Right lobe of liver (tissue), 6 donors: ENCODE data around the gene IL4I1. TPM values are rescaled to one million over a fixed set of nuclear protein-coding genes. Genes with fewer than 3 reads are reported as not detected.

ENCODE experiments used
- ATAC-seq, 4 donors: fragments of 200-7000 bp; cut with Tn5 transposase; one replicate each; pipeline ENCODE4 v1.9.1; 2020; ENCODE audit warnings: mild to moderate bottlenecking in 4 of 4, moderate library complexity in 4 of 4
- DNase-seq, 3 donors: peaks; one replicate each; pipeline ENCODE4 v3.0.0-alpha.2; 2020
- H3K27ac ChIP-seq, 3 donors: fragments of 200-600 bp; one replicate each; pipeline ENCODE4 v1.8.0; 2022
- H3K27me3 ChIP-seq, 2 donors: fragments of 200-600 bp; one replicate each; pipeline ENCODE4 v1.8.0; 2022
- H3K36me3 ChIP-seq, 4 donors: fragments of 200-600 bp; sonication (generic) in 1 of 4; one replicate each; pipeline versions ENCODE4 v1.5.1 to v1.8.0; 2017 to 2022; ENCODE audit warnings: control low read depth in 1 of 4
- H3K4me1 ChIP-seq, 4 donors: fragments of 200-600 bp; sonication (generic) in 1 of 4; one replicate each; pipeline versions ENCODE4 v1.5.1 to v1.8.0; 2017 to 2022; ENCODE audit warnings: control low read depth in 1 of 4
- H3K4me3 ChIP-seq, 3 donors: fragments of 200-600 bp; one replicate each; pipeline ENCODE4 v1.8.0; 2022
- H3K9me3 ChIP-seq, 4 donors: fragments of 200-600 bp; sonication (generic) in 1 of 4; one replicate each; pipeline versions ENCODE4 v1.5.1 to v1.8.0; 2017 to 2022; ENCODE audit warnings: control low read depth in 1 of 4
- POLR2A ChIP-seq: fragments of 450-650 bp; IDR thresholded peaks from one replicate; pipeline ENCODE4 v1.6.1; 2017; ENCODE audit warnings: antibody characterized with exemption, mild to moderate bottlenecking
- WGBS: methylation state at CpG from one replicate; pipeline ENCODE4 v1.1.6; 2018; ENCODE audit warnings: low coverage, low lambda C conversion rate; ENCODE audit not compliant: insufficient coverage; ENCODE audit errors: missing lambda C conversion rate; 5-methylcytosine and 5-hydroxymethylcytosine counted together
- intact Hi-C, 2 donors: fragments of 100-400 bp; cut with DNase I; formaldehyde crosslinking; loops; one replicate each; pipeline versions ENCODE4 v1.11.2 to v1.14.1; 2022
- total RNA-seq, 6 experiments: library from RNA; depleted of rRNA in 2 of 6; stranded (reverse); fragments of >200 nt in 2 of 6; fragmentation: NEBNext Ultra II Directional in 3 of 6; extraction: Animal tissue kit (Norgen Biotek cat#: 25700) in 3 of 6; gene quantifications; one replicate each; pipeline versions ENCODE4 v1.1.0 to v1.2.4, GENCODE V29; 2016 to 2023
- TF ChIP-seq, protein P1 (sequence below), 4 donors: fragments of 200-600 bp in 3 of 4; fragments of 450-650 bp in 1 of 4; IDR thresholded peaks; one replicate each; pipeline versions ENCODE4 v1.5.1 to v1.8.0; 2016 to 2022; ENCODE audit warnings: antibody characterized with exemption in 4 of 4, mild to moderate bottlenecking in 2 of 4
- donor health status: DM: no; HTN: yes; CAD: no.
- donor health status: DM: no; HTN: no; CAD: no.
- donor health status: DM: no; HTN: no; CAD: no.
- donor health status: DM: no; HTN: yes; CAD: no.
- donor health status: DM: no; HTN: yes; CAD: no.

Gene IL4I1
- total RNA-seq, 6 experiments from 2014 or later = 0.56 to 4.2 (median 1.0) TPM; not detected in 3

DNA sequence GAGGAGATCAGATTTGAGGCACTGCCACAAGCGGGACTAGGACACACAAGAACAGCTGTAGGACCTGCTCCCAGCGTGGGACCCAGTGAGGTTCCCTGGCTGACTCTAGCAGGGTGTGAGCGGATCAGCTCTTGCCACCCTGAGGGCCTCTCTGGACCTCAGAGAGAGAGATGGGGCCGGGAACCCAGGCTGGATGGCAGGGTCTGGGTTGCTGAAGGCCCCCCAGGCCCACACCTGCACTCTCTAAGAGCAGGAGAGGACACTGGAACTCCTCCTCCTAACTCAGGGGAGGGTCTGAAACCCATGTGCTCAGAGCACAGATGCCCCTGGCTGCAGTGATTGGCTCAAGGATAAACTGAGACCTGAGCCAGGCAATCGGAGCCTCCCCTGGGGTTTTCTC, 13.5 kb upstream of the IL4I1 start:
- Histone ChIP-seq H3K9me3 (no peaks in the 10 kb centered on the region), H3K4me1 (peaks cover 0 to 14% (median 6%) of the 10 kb centered on the region in 4 donors), H3K27ac (no peak overlapping the region), H3K27me3 (no peaks in the 10 kb centered on the region), H3K4me3 (no peak overlapping the region), H3K36me3 (peaks cover 0 to 21% (median 5%) of the 10 kb centered on the region in 4 donors)
- WGBS = 100% methylated on average over 1 of the region's 5 CpGs
- intact Hi-C loops = no loop called here
- peak in 2 of 4 donors; percentile 5 to 9 for ATAC-seq
- DNase-seq = no peak
- TF ChIP-seq POLR2A = no peak
- TF ChIP-seq, protein P1, sequence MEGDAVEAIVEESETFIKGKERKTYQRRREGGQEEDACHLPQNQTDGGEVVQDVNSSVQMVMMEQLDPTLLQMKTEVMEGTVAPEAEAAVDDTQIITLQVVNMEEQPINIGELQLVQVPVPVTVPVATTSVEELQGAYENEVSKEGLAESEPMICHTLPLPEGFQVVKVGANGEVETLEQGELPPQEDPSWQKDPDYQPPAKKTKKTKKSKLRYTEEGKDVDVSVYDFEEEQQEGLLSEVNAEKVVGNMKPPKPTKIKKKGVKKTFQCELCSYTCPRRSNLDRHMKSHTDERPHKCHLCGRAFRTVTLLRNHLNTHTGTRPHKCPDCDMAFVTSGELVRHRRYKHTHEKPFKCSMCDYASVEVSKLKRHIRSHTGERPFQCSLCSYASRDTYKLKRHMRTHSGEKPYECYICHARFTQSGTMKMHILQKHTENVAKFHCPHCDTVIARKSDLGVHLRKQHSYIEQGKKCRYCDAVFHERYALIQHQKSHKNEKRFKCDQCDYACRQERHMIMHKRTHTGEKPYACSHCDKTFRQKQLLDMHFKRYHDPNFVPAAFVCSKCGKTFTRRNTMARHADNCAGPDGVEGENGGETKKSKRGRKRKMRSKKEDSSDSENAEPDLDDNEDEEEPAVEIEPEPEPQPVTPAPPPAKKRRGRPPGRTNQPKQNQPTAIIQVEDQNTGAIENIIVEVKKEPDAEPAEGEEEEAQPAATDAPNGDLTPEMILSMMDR (IDR thresholded peaks at IDR 0.05) = no peak

DNA sequence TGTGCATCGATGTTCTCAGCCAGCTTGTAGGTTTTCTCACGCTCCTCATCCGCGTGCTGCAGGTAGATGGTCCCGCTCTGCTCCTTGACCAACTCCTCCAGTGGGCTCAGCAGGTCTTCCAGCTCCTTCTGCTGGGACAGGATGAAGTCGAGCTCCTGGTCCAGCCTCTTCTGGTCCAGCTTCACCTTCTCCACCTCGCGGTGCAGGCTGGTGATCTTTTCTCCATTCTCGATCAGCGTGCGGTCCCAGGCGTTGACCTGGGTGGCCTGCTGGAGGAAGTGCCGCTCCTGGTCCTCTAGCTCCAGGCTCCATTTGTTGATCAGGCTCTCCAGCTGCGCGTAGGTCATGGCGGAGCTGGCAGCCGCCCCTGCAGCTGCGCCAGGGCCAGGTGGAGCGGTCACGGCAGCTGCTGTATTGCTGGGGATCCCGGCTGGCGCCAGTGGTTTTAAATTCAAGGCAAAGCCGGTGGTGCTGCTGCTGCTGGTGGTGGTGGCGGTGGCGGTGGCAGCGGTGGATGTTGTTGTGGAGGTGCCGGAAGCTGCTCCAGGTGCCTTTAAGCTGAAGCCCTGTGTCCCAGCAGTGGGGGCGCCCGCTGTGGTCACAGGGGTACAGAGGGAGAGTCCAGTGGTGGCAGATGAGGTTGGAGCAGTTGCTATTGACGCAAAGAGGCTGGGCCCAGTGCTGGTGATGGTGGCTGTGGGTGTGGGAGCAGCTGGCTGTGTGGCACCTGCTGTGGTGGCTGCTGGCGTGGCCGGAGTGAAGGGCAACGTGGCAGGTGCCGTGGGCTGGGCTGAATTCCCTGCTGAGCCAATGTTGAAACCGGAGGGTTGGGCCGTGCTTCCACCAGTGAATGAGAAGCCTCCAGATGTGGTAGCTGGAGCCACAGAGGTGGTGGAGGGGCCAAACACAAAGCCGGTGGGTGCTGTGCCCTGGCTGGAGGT, 12.1 kb upstream of the IL4I1 start:
- H3K9me3 ChIP-seq = no peaks in the 10 kb centered on the region
- no peak overlapping the region for H3K27ac ChIP-seq
- no peak for ATAC-seq
- peaks cover 0 to 14% (median 6%) of the 10 kb centered on the region in 4 donors for H3K4me1 ChIP-seq
- TF ChIP-seq POLR2A = no peak
- TF ChIP-seq, protein P1 (IDR thresholded peaks at IDR 0.05) = no peak
- H3K36me3 ChIP-seq = peaks cover 0 to 21% (median 5%) of the 10 kb centered on the region in 4 donors
- H3K4me3 ChIP-seq = no peak overlapping the region
- no peak for DNase-seq
- 97% methylated on average over 20 of the region's 37 CpGs for WGBS
- no peaks in the 10 kb centered on the region for H3K27me3 ChIP-seq
- intact Hi-C loops = no loop called here

DNA sequence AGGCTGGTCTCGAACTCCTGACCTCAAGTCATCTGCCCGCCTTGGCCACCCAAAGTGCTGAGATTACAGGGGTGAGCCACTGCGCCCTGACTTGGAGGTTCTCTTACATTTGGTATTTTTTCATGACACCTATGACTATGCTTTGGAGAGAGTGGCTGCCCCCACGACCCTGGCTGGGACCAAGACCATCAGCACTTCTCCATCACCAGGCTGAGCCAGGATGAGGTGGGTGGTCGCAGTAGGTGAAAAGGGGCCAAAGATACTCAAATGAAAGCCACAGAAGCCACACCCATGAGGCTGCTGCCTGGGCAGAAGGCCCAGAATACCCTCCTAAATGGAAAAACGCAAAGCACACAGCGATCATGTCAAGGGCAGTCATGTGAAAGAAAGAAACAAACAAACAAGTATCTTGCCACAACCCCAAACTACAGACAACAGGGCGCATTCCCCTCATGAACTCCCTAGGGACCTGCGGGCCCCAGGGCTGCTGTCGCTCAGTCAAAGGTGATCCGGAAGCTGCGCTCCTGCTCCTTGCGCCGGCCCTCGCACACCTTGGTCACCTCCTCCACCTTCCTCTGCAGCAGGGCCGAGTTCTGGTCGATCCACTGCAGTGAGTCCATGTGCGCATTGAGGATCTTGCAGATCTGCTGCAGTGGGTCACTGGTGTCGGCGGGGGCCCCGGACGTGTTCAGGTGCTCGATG, 11.2 kb upstream of the IL4I1 start:
- Histone ChIP-seq H3K27me3 (no peaks in the 10 kb centered on the region), H3K4me1 (peaks cover 0 to 14% (median 6%) of the 10 kb centered on the region in 4 donors), H3K36me3 (peaks cover 0 to 17% (median 5%) of the 10 kb centered on the region in 4 donors), H3K27ac (no peak overlapping the region), H3K9me3 (no peaks in the 10 kb centered on the region), H3K4me3 (no peak overlapping the region)
- intact Hi-C loops = no loop called here
- TF ChIP-seq, protein P1 (IDR thresholded peaks at IDR 0.05) = no peak
- TF ChIP-seq POLR2A = no peak
- 92% methylated on average over 10 of the region's 23 CpGs for WGBS
- DNase-seq = no peak
- no peak for ATAC-seq

DNA sequence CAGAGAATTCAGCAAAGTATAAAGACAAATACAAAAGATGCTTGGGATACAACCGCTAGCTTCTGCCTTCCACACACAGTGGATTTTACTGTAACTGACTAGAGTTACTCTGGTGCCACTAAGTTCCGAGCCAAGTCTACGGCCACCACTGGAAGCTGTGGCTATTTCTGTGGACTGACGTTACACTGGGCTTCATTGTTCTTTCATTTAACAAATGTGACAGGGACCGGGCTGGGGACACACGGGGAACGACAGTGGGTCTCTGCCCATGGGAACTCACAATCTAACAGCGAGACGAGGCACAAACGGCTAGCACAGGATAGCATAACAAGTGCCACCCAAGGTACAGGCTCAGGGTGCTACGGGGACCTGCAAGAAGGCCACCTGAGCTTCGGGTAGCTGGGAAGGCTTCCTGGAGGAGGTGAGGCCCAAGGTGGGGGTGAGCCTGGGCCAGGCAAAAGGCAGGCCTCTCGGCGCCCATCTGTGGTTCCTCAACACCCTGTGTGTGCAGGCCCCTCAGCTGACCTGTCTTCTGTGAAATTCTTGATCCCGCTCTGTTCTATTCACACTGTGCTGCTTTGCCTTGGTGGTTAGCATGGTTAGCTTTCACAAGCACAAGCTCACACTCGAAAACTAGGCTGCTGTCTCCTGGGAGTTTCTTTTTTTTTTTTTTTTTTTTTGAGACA, 10.3 kb upstream of the IL4I1 start:
- H3K27me3 ChIP-seq = no peaks in the 10 kb centered on the region
- DNase-seq (no peak), ATAC-seq (no peak)
- 85% methylated on average over 6 of the region's 16 CpGs for WGBS
- H3K9me3 ChIP-seq = no peaks in the 10 kb centered on the region
- H3K27ac ChIP-seq = no peak overlapping the region
- H3K4me3 ChIP-seq = no peak overlapping the region
- intact Hi-C loops = no loop called here
- peaks cover 0 to 16% (median 5%) of the 10 kb centered on the region in 4 donors for H3K36me3 ChIP-seq
- peaks cover 0 to 14% (median 6%) of the 10 kb centered on the region in 4 donors for H3K4me1 ChIP-seq
- TF ChIP-seq POLR2A = no peak
- TF ChIP-seq, protein P1 (IDR thresholded peaks at IDR 0.05) = no peak
